Epithelial cell of proximal tubule (primary cell): Measurements from ENCODE around the gene DCK. TPM values are rescaled to one million over a fixed set of nuclear protein-coding genes. Genes with fewer than 3 reads are reported as not detected.

Source experiments
- DNase-seq: peaks from one replicate; pipeline ENCODE4 v3.0.0-alpha.2; 2011; ENCODE audit warnings: low read depth
- H3K4me3 ChIP-seq: 2 replicates; pipeline ENCODE4 v1.5.1; 2011; ENCODE audit warnings: low read depth, mild to moderate bottlenecking, low read length
- total RNA-seq: library from RNA; depleted of rRNA; stranded (reverse); fragments of >200 nt; gene quantifications from 2 replicates; pipeline ENCODE4 v1.2.3, GENCODE V29; 2015
- TF ChIP-seq, protein P1 (sequence below): conservative IDR thresholded peaks from 2 replicates; pipeline ENCODE4 v1.5.1; 2012; ENCODE audit warnings: low read depth, mild to moderate bottlenecking, low read length

Gene DCK
- total RNA-seq, 1 donor from 2014 or later = 24.4 TPM

DNA sequence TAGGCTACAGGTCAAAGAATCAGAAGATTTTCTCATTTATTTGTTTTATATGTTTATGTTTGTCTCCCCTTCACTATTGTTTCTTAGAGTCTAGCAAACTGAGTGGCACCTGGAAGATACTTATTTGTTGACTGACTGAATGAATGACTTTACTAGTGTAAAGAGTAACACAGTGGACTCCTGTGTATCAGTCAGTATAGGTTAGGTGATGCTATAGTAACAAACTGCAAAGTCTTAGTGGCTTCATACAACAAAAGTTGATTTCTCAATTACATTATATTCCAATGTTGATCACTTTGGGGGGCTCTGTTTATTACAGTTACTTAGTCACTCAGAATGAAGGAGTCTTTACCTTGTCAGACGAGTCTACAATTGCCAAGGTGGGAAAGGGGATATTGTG is 76.6 kb downstream of the DCK start:
- no peak for DNase-seq
- TF ChIP-seq, protein P1, sequence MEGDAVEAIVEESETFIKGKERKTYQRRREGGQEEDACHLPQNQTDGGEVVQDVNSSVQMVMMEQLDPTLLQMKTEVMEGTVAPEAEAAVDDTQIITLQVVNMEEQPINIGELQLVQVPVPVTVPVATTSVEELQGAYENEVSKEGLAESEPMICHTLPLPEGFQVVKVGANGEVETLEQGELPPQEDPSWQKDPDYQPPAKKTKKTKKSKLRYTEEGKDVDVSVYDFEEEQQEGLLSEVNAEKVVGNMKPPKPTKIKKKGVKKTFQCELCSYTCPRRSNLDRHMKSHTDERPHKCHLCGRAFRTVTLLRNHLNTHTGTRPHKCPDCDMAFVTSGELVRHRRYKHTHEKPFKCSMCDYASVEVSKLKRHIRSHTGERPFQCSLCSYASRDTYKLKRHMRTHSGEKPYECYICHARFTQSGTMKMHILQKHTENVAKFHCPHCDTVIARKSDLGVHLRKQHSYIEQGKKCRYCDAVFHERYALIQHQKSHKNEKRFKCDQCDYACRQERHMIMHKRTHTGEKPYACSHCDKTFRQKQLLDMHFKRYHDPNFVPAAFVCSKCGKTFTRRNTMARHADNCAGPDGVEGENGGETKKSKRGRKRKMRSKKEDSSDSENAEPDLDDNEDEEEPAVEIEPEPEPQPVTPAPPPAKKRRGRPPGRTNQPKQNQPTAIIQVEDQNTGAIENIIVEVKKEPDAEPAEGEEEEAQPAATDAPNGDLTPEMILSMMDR = no peak
- H3K4me3 ChIP-seq = no peak overlapping the region

DNA sequence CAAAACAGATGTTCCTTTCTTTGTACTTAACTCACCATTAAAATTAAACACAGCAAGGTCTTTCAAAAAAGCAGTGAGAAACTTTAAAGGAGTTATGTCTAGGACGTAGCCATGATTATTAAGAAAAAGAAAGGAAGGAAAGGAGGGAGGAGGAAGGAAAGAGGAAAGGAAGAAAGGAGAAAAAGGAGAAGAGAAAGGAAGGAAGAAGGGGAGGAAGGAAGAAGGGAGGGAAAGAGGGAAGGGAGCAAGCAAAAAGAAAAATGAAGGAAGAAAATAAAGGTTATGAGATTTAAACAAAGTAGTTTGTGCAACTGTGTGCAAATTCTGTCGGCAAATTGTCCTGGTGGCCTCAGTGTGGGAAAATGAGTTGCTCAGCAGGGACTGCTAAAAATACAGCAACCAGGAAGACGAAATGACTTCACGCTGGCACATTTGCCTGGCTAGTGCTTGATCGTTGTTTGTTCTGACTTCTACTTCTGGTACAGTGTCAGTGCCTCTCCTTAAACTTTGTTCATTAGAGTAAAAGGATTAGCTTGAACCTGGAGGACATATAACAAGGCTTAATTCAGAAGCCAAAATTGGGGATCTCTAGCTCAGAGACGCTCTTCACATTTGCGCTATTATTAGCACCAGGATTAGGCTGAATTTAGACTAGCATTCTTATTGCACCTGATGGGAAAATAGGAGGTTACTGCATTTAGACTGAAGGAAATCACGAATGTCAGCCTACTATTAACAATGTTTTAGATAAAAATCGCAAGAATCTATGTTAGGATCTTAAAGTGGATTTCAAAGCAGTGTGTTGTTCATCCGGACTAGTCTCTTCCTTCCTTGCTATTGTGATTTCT is 81.2 kb downstream of the DCK start:
- TF ChIP-seq, protein P1 = no peak
- no peak overlapping the region for H3K4me3 ChIP-seq
- DNase-seq = no peak

Other genes with a start within 250 kb of the DCK start
- 89.1 and 97.3 TPM in 2 replicates for gene GRSF1, start 153.8 kb upstream of the DCK start, total RNA-seq
- 7.7 and 8.3 TPM in 2 replicates for gene MOB1B, start 91.3 kb upstream of the DCK start, total RNA-seq